GM12878 (cell line): ENCODE measurements around the gene PKD1L1.

ENCODE experiments used
- CBX3 ChIP-seq: fragments of 200-600 bp; sonication (generic); IDR thresholded peaks from 2 replicates; pipeline ENCODE4 v1.6.1; 2016; ENCODE audit warnings: low read depth, borderline replicate concordance
- CHD2 ChIP-seq: IDR thresholded peaks from 2 replicates; pipeline ENCODE4 v1.6.1; 2011; ENCODE audit warnings: low read depth, low read length, improper control_type of control experiment, borderline replicate concordance
- CTCF ChIP-seq, 3 experiments: IDR thresholded peaks in 2 of 3; conservative IDR thresholded peaks in 1 of 3; 2 replicates each; pipeline ENCODE4 v1.5.1; 2011; ENCODE audit warnings: low read depth in 3 of 3, low read length in 3 of 3, mild to moderate bottlenecking in 3 of 3, control low read depth in 2 of 3, moderate library complexity in 2 of 3, inconsistent platforms in 1 of 3, mixed read lengths in 1 of 3; ENCODE audit not compliant: control insufficient read depth in 2 of 3, insufficient read depth in 1 of 3; ENCODE audit errors: extremely low read depth in 1 of 3
- E2F4 ChIP-seq: IDR thresholded peaks from 2 replicates; pipeline ENCODE4 v1.6.1; 2012; ENCODE audit warnings: low read depth, low read length, improper control_type of control experiment
- FOXM1 ChIP-seq: IDR thresholded peaks from 2 replicates; pipeline ENCODE4 v1.6.1; 2012; ENCODE audit warnings: low read depth, mild to moderate bottlenecking, inconsistent platforms, low read length, moderate library complexity
- TBL1XR1 ChIP-seq: IDR thresholded peaks from 2 replicates; pipeline ENCODE4 v1.6.1; 2012; ENCODE audit warnings: low read depth, low read length, improper control_type of control experiment

GRCh38 chr7:47953822-47954221, 5.6 kb upstream of the PKD1L1 start:
- TF ChIP-seq CTCF (IDR thresholded peaks at IDR 0.05 in 2 of 3, conservative IDR thresholded peaks at IDR 0.05 in 1 of 3; ENCODE audit: control insufficient read depth in 2 of 3, extremely low read depth in 1 of 3, insufficient read depth in 1 of 3, low read depth in 3 of 3, low read length in 3 of 3), result no peak
- TF ChIP-seq E2F4, result no peak
- peak; percentile 49; the same call in 1 of the 2 replicates for TF ChIP-seq FOXM1
- TF ChIP-seq CHD2, result no peak
- no peak for TF ChIP-seq TBL1XR1
- no peak for TF ChIP-seq CBX3
